Activated effector memory CD4-positive, alpha-beta T cell treated with anti-CD3 and anti-CD28 coated beads, Interleukin-2, amount 50 U/mL, for 16 hours (primary cell): Measurements from ENCODE around the gene LRGUK.
"Not testable (repeated sequence)": the region's sequence is repeated elsewhere in the genome, so short reads cannot be mapped to it uniquely, and the experiment has no call there.

ENCODE experiments used
- DNase-seq: peaks from one replicate; pipeline ENCODE4 v3.0.0-alpha.2; 2020

LRGUK gene

GRCh38 chr7:134126966-134127848, at the start of gene LRGUK:
LRGUK (plus strand) TSS chr7:134127340; CDS start chr7:134127368, 28 bp downstream.
- peak; percentile 90 for DNase-seq

GRCh38 chr7:134077560-134077959, 49.6 kb upstream of the LRGUK start:
- not testable (repeated sequence) for DNase-seq

- DNase-seq: no peak
These were observed 48.1 kb upstream of the LRGUK start for GRCh38 chr7:134078991-134079390.

- DNase-seq: no peak
These were observed 45.4 kb upstream of the LRGUK start for GRCh38 chr7:134081695-134082094.

GRCh38 chr7:134083766-134084487, 43.2 kb upstream of the LRGUK start:
- DNase-seq: no peak

GRCh38 chr7:134084488-134085144, 42.5 kb upstream of the LRGUK start:
- no peak for DNase-seq

GRCh38 chr7:134085311-134085710, 41.8 kb upstream of the LRGUK start:
- no peak for DNase-seq

- DNase-seq: no peak
These were observed 40.0 kb upstream of the LRGUK start for GRCh38 chr7:134086998-134087735.

GRCh38 chr7:134088199-134088598, 38.9 kb upstream of the LRGUK start:
- DNase-seq: no peak

- no peak for DNase-seq
These were observed 37.7 kb upstream of the LRGUK start for GRCh38 chr7:134089446-134089845.

- no peak for DNase-seq
These were observed 29.1 kb upstream of the LRGUK start for GRCh38 chr7:134098072-134098471.

- DNase-seq: no peak
These were observed 25.4 kb upstream of the LRGUK start for GRCh38 chr7:134101716-134102115.

- DNase-seq: no peak
These were observed 23.0 kb upstream of the LRGUK start for GRCh38 chr7:134104166-134104565.

- no peak for DNase-seq
These were observed 21.3 kb upstream of the LRGUK start for GRCh38 chr7:134105841-134106240.

- no peak for DNase-seq
These were observed 18.3 kb upstream of the LRGUK start for GRCh38 chr7:134108802-134109201.

- DNase-seq: no peak
These were observed 13.5 kb upstream of the LRGUK start for GRCh38 chr7:134113655-134114054.

GRCh38 chr7:134114992-134115391, 12.1 kb upstream of the LRGUK start:
- DNase-seq: no peak

GRCh38 chr7:134120405-134120804, 6.7 kb upstream of the LRGUK start:
- no peak for DNase-seq

- DNase-seq: no peak
These were observed 5.5 kb upstream of the LRGUK start for GRCh38 chr7:134121632-134122139.

- no peak for DNase-seq
These were observed 4.2 kb upstream of the LRGUK start for GRCh38 chr7:134122980-134123379.

- DNase-seq: no peak
These were observed 994 bp upstream of the LRGUK start for GRCh38 chr7:134126146-134126545.

- no peak for DNase-seq
These were observed 559 bp upstream of the LRGUK start for GRCh38 chr7:134126596-134126965.

GRCh38 chr7:134128829-134129228, 1.7 kb downstream of the LRGUK start:
- DNase-seq: no peak
